Measurements from ENCODE around the gene D2HGDH. TPM values are rescaled to one million over a fixed set of nuclear protein-coding genes. Genes with fewer than 3 reads are reported as not detected.

Gene D2HGDH
- total RNA-seq, 1 donor from 2014 or later: 34.8 TPM

- no peaks in the 10 kb centered on the region for H3K27me3 Mint-ChIP-seq
- peaks cover 4% of the 10 kb centered on the region for H3K9me3 Mint-ChIP-seq (ENCODE audit: low read depth)
- peaks cover 4% of the 10 kb centered on the region for H3K4me1 Mint-ChIP-seq (ENCODE audit: low read depth)
- H3K27ac Mint-ChIP-seq: no peak overlapping the region
- no peak for TF ChIP-seq CTCF (IDR thresholded peaks at IDR 0.05; ENCODE audit: unreplicated experiment)
- H3K36me3 Mint-ChIP-seq (ENCODE audit: insufficient read depth): peaks cover 18% of the 10 kb centered on the region
- no peak overlapping the region for H3K4me3 Mint-ChIP-seq (ENCODE audit: low read depth)
- DNase-seq (ENCODE audit: low spot score, unreplicated experiment): no peak
Observed at GRCh38 chr2:241762321-241762932, 28.0 kb downstream of the D2HGDH start.

- H3K36me3 Mint-ChIP-seq (ENCODE audit: insufficient read depth): peaks cover 17% of the 10 kb centered on the region
- peaks cover 4% of the 10 kb centered on the region for H3K4me1 Mint-ChIP-seq (ENCODE audit: low read depth)
- DNase-seq (ENCODE audit: low spot score, unreplicated experiment): no peak
- H3K27ac Mint-ChIP-seq: no peak overlapping the region
- no peak for TF ChIP-seq CTCF (IDR thresholded peaks at IDR 0.05; ENCODE audit: unreplicated experiment)
- no peak overlapping the region for H3K4me3 Mint-ChIP-seq (ENCODE audit: low read depth)
- H3K27me3 Mint-ChIP-seq: no peaks in the 10 kb centered on the region
- H3K9me3 Mint-ChIP-seq (ENCODE audit: low read depth): peaks cover 4% of the 10 kb centered on the region
Observed at GRCh38 chr2:241762933-241763369, 28.5 kb downstream of the D2HGDH start.

- no peak for DNase-seq (ENCODE audit: low spot score, unreplicated experiment)
- peaks cover 4% of the 10 kb centered on the region for H3K9me3 Mint-ChIP-seq (ENCODE audit: low read depth)
- peak overlapping the region; percentile 65 for H3K27ac Mint-ChIP-seq
- H3K36me3 Mint-ChIP-seq (ENCODE audit: insufficient read depth): peaks cover 16% of the 10 kb centered on the region
- H3K4me3 Mint-ChIP-seq (ENCODE audit: low read depth): no peak overlapping the region
- H3K4me1 Mint-ChIP-seq (ENCODE audit: low read depth): peaks cover 4% of the 10 kb centered on the region
- H3K27me3 Mint-ChIP-seq: no peaks in the 10 kb centered on the region
- no peak for TF ChIP-seq CTCF (IDR thresholded peaks at IDR 0.05; ENCODE audit: unreplicated experiment)
Observed at GRCh38 chr2:241763551-241764274, 29.3 kb downstream of the D2HGDH start.

- no peaks in the 10 kb centered on the region for H3K27me3 Mint-ChIP-seq
- no peak for TF ChIP-seq CTCF (IDR thresholded peaks at IDR 0.05; ENCODE audit: unreplicated experiment)
- peak overlapping the region; percentile 65 for H3K27ac Mint-ChIP-seq
- H3K9me3 Mint-ChIP-seq (ENCODE audit: low read depth): peaks cover 4% of the 10 kb centered on the region
- H3K4me3 Mint-ChIP-seq (ENCODE audit: low read depth): no peak overlapping the region
- H3K36me3 Mint-ChIP-seq (ENCODE audit: insufficient read depth): peaks cover 13% of the 10 kb centered on the region
- DNase-seq (ENCODE audit: low spot score, unreplicated experiment): no peak
- peaks cover 4% of the 10 kb centered on the region for H3K4me1 Mint-ChIP-seq (ENCODE audit: low read depth)
Observed at GRCh38 chr2:241764275-241765241, 30.1 kb downstream of the D2HGDH start.

Measured in progenitor cell of endocrine pancreas (in vitro differentiated cells).